ENCODE measurements around the gene NTM.

NTM gene

DNA sequence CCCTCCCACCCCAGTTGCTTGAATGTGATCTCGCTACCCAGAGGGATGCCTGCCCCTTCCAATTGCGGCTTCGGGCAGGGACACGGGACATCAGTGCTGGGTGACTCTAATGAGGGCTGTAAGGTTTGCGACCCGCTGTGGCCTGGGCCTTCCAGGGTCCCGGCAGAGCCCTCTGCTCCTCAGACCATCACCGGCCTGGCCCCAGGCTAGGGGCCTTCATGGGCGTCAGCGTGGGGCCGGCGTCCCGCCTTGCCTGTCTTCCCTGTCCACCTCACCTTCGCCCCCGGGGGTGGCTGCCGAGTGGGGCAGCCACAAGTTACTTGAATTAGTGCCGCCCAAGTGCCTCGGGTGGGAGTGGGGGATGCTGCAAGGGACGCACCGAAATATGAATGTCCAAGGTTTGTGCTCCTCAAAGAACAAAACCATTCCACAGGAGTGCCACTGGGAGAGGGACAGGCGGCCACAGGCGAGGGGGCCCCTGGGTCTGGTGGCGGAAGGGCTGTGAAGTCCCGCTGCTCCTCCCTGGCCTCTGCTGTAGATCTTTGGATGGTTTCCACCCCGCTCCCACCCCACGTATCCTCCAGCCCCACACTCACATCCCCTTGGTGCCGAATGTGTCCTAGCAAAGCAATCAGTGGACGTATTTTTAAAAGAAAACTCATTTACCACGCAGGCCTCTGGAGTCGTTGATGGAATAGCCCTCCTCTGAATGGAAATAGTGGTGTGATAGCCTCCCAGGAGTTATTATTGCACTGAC is 317.1 kb downstream of the NTM start:
- Histone ChIP-seq H3K36me3 (ENCODE audit: control insufficient read depth in 2 of 2, insufficient read depth in 1 of 2, low read length in 2 of 2) (no peaks in the 10 kb centered on the region), H3K9me3 (ENCODE audit: control insufficient read depth, insufficient read depth, low read depth, low read length) (no peaks in the 10 kb centered on the region), H3K27ac (ENCODE audit: extremely low read depth, low read depth, low read length) (no peak overlapping the region), H3K4me3 (ENCODE audit: low read depth, low read length) (no peak overlapping the region), H3K4me1 (ENCODE audit: control insufficient read depth, insufficient read depth, low read length) (no peaks in the 10 kb centered on the region; the same call in 1 of the 2 replicates)
- TF ChIP-seq ZNF266 (tag by site-specific recombination; IDR thresholded peaks at IDR 0.05; ENCODE audit: low read depth): no peak
- TF ChIP-seq ZNF132 (tag by site-specific recombination; IDR thresholded peaks at IDR 0.05; ENCODE audit: borderline replicate concordance): no peak
- TF ChIP-seq ZNF114 (tag by site-specific recombination; IDR thresholded peaks at IDR 0.05): no peak
- TF ChIP-seq ZNF202 (tag by site-specific recombination; IDR thresholded peaks at IDR 0.05; ENCODE audit: borderline replicate concordance): no peak
- no peak for TF ChIP-seq ZBTB17 (tag by site-specific recombination; IDR thresholded peaks at IDR 0.05)
- TF ChIP-seq ZNF174 (tag by site-specific recombination; IDR thresholded peaks at IDR 0.05): no peak
- TF ChIP-seq ZNF658 (tag by site-specific recombination; IDR thresholded peaks at IDR 0.05): no peak
- no peak for TF ChIP-seq ZNF530 (tag by site-specific recombination; IDR thresholded peaks at IDR 0.05; ENCODE audit: low read depth)
- TF ChIP-seq INSM2 (tag by site-specific recombination; IDR thresholded peaks at IDR 0.05): no peak
- no peak for TF ChIP-seq SP2 (tag by site-specific recombination; IDR thresholded peaks at IDR 0.05)
- no peak for TF ChIP-seq SALL2 (tag by site-specific recombination; IDR thresholded peaks at IDR 0.05; ENCODE audit: borderline replicate concordance)
- no peak for TF ChIP-seq GLIS1 (tag by site-specific recombination; IDR thresholded peaks at IDR 0.05)
- TF ChIP-seq ATF2 (tag by site-specific recombination; IDR thresholded peaks at IDR 0.05; ENCODE audit: low read depth): no peak
- TF ChIP-seq ZNF626 (tag by site-specific recombination; IDR thresholded peaks at IDR 0.05): no peak
- no peak for TF ChIP-seq SETDB1 (IDR thresholded peaks at IDR 0.05; ENCODE audit: insufficient read length, low read length)
- ChIA-PET CTCF (interaction anchor here (0.7 to 5.7 kb wide), 10 partner anchors 9 to 719 kb away, joined by 3 to 32 read pairs (median 5); no protein-coding TSS in a partner anchor), POLR2A (no interaction called here)

DNA sequence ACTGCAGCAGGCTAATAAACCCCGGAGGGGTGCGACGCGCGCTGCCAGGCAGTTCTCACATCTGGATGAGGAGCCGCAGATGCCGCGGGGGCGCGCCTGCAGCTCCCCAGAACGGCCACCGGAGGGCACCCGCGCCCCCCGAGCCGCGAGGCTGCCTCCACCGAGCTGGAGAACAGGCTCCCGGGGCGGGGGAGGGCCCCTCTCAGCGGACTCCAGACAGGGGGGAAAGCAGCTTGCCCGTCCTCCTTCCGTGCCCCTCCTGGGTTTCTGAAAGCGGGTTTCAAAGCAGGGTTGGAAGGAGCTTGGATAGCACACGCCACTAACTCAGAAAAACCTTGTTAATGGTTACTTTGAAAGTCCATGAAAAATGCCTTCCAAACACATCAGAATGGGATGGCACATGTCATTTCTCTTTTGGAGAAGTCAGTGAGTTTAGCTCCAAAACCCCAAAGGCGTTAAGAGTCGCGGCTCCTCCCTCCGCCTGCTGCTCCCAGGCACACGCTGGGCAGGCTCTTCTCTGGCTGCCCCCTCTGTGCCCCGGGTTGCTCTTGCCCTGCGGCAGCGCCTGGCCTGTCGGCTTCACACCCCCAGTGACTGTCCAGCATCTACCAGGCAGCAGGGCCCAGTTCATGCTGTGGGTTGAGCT is 317.8 kb downstream of the NTM start:
- no peak overlapping the region for H3K27ac ChIP-seq (ENCODE audit: extremely low read depth, low read depth, low read length)
- POLR2A ChIA-PET: no interaction called here
- CTCF ChIA-PET: interaction anchor here (0.6 to 5.7 kb wide), 24 partner anchors 10 to 922 kb away, joined by 3 to 32 read pairs (median 4); no protein-coding TSS in a partner anchor
- H3K9me3 ChIP-seq (ENCODE audit: control insufficient read depth, insufficient read depth, low read depth, low read length): no peaks in the 10 kb centered on the region
- no peaks in the 10 kb centered on the region; the same call in 1 of the 2 replicates for H3K4me1 ChIP-seq (ENCODE audit: control insufficient read depth, insufficient read depth, low read length)
- no peak overlapping the region for H3K4me3 ChIP-seq (ENCODE audit: low read depth, low read length)
- H3K36me3 ChIP-seq (ENCODE audit: control insufficient read depth in 2 of 2, insufficient read depth in 1 of 2, low read length in 2 of 2): no peaks in the 10 kb centered on the region
- TF ChIP-seq ZNF202 (tag by site-specific recombination; IDR thresholded peaks at IDR 0.05; ENCODE audit: borderline replicate concordance) (no peak), ZBTB48 (tag by site-specific recombination; IDR thresholded peaks at IDR 0.05) (no peak), GLIS2 (tag by site-specific recombination; IDR thresholded peaks at IDR 0.05) (0 out of 2 replicates have a peak, but pooled peaks have one; percentile 18), ZNF560 (tag by site-specific recombination; IDR thresholded peaks at IDR 0.05; ENCODE audit: borderline replicate concordance) (no peak), GLIS1 (tag by site-specific recombination; IDR thresholded peaks at IDR 0.05) (0 out of 2 replicates have a peak, but pooled peaks have one; percentile 20), ZBTB8A (tag by site-specific recombination; IDR thresholded peaks at IDR 0.05) (no peak), ZBTB26 (tag by site-specific recombination; optimal IDR thresholded peaks at IDR 0.05) (peak; percentile 67), ZIC2 (tag by site-specific recombination; IDR thresholded peaks at IDR 0.05) (peak; percentile 20; the same call in 1 of the 2 replicates)
- TF ChIP-seq, protein P1, sequence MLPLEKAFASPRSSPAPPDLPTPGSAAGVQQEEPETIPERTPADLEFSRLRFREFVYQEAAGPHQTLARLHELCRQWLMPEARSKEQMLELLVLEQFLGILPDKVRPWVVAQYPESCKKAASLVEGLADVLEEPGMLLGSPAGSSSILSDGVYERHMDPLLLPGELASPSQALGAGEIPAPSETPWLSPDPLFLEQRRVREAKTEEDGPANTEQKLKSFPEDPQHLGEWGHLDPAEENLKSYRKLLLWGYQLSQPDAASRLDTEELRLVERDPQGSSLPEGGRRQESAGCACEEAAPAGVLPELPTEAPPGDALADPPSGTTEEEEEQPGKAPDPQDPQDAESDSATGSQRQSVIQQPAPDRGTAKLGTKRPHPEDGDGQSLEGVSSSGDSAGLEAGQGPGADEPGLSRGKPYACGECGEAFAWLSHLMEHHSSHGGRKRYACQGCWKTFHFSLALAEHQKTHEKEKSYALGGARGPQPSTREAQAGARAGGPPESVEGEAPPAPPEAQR (tag by site-specific recombination; IDR thresholded peaks at IDR 0.05): no peak
- TF ChIP-seq, protein P2, sequence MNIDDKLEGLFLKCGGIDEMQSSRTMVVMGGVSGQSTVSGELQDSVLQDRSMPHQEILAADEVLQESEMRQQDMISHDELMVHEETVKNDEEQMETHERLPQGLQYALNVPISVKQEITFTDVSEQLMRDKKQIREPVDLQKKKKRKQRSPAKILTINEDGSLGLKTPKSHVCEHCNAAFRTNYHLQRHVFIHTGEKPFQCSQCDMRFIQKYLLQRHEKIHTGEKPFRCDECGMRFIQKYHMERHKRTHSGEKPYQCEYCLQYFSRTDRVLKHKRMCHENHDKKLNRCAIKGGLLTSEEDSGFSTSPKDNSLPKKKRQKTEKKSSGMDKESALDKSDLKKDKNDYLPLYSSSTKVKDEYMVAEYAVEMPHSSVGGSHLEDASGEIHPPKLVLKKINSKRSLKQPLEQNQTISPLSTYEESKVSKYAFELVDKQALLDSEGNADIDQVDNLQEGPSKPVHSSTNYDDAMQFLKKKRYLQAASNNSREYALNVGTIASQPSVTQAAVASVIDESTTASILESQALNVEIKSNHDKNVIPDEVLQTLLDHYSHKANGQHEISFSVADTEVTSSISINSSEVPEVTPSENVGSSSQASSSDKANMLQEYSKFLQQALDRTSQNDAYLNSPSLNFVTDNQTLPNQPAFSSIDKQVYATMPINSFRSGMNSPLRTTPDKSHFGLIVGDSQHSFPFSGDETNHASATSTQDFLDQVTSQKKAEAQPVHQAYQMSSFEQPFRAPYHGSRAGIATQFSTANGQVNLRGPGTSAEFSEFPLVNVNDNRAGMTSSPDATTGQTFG (tag by site-specific recombination; IDR thresholded peaks at IDR 0.05; ENCODE audit: borderline replicate concordance): no peak

Measured in HEK293 (cell line).